ENCODE results near the gene STARD4. TPM values are rescaled to one million over a fixed set of nuclear protein-coding genes. Genes with fewer than 3 reads are reported as not detected.

Gene STARD4
- polyA plus RNA-seq, 1 of the 3 experiments (the other 2 are of a cell fraction) = 10.0 TPM

GRCh38 chr5:111454198-111454622, 58.1 kb downstream of the STARD4 start (continued):
- TF ChIP-seq REST (IDR thresholded peaks at IDR 0.05; ENCODE audit: low read depth, low read length) = no peak
- peak; percentile 75; the same call in 1 of the 2 replicates for TF ChIP-seq TEAD4 (IDR thresholded peaks at IDR 0.05; ENCODE audit: borderline replicate concordance, insufficient read depth)
- no peak for TF ChIP-seq EZH2phosphoT487 (IDR thresholded peaks at IDR 0.05; ENCODE audit: borderline replicate concordance, low read depth)
- TF ChIP-seq NFIC (IDR thresholded peaks at IDR 0.05; ENCODE audit: borderline replicate concordance) = peak; percentile 91
- peak; percentile 28; the same call in 1 of the 2 replicates for TF ChIP-seq RAD21 (IDR thresholded peaks at IDR 0.05; ENCODE audit: low read length)
- no peak for TF ChIP-seq ELF1 (IDR thresholded peaks at IDR 0.05)
- TF ChIP-seq SIN3A (IDR thresholded peaks at IDR 0.05; ENCODE audit: borderline replicate concordance, low read depth, low read length) = no peak
- TF ChIP-seq GABPA (IDR thresholded peaks at IDR 0.05; ENCODE audit: low read depth) = no peak
- peak; percentile 73 for TF ChIP-seq CHD2 (IDR thresholded peaks at IDR 0.05; ENCODE audit: low read length, partially characterized antibody)

GRCh38 chr5:111453747-111454146, 58.6 kb downstream of the STARD4 start:
- no peaks in the 10 kb centered on the region for H3K36me3 ChIP-seq (replicated peaks in 1 of 2; ENCODE audit: control insufficient read depth in 1 of 2, insufficient read depth in 2 of 2, low read length in 1 of 2)
- H3K79me2 ChIP-seq (ENCODE audit: insufficient read depth) = no peaks in the 10 kb centered on the region
- peak overlapping the region; percentile 72 for H3K9ac ChIP-seq
- H3K9me3 ChIP-seq = no peaks in the 10 kb centered on the region
- peak overlapping the region; percentile 30 to 56 for H3K4me3 ChIP-seq (ENCODE audit: low read depth in 2 of 2, low read length in 1 of 2)
- peak; percentile 67 for DNase-seq
- H3F3A ChIP-seq (replicated peaks; ENCODE audit: insufficient read depth) = peaks cover 15% of the 10 kb centered on the region
- peak overlapping the region; percentile 84 for H3K4me2 ChIP-seq
- peak overlapping the region; percentile 42 for H2AFZ ChIP-seq (ENCODE audit: low read depth)
- peaks cover 13 to 29% of the 10 kb centered on the region in 2 experiments; a peak in 3 of 4 replicates for H3K4me1 ChIP-seq (ENCODE audit: control insufficient read depth in 1 of 2, insufficient read depth in 2 of 2, low read depth in 1 of 2, low read length in 1 of 2)
- 0% methylated on average over 2 of the region's 2 CpGs for WGBS (ENCODE audit: low lambda C conversion rate)
- ChIA-PET CTCF (interaction anchor here (0.8 to 2.4 kb wide), 4 partner anchors 21 to 296 kb away, joined by 3 to 10 read pairs (median 4); no protein-coding TSS in a partner anchor), POLR2A (interaction anchor here (1.0 to 2.1 kb wide), 2 partner anchors 58 to 67 kb away, joined by 3 to 9 read pairs; no protein-coding TSS in a partner anchor)
- TF ChIP-seq NRF1 (IDR thresholded peaks at IDR 0.05; ENCODE audit: low read depth, low read length) (no peak), FOSL2 (IDR thresholded peaks at IDR 0.05; ENCODE audit: borderline replicate concordance, low read depth) (no peak), JUND (IDR thresholded peaks at IDR 0.05) (peak; percentile 45), TEAD4 (IDR thresholded peaks at IDR 0.05; ENCODE audit: borderline replicate concordance, insufficient read depth) (0 out of 2 replicates have a peak, but pooled peaks have one; percentile 51), REST (IDR thresholded peaks at IDR 0.05; ENCODE audit: low read depth, low read length) (no peak), RAD21 (IDR thresholded peaks at IDR 0.05; ENCODE audit: low read length) (no peak; the same call in 1 of the 2 replicates), FOXJ3 (CRISPR knock-in tag; IDR thresholded peaks at IDR 0.05) (no peak), PBX3 (IDR thresholded peaks at IDR 0.05) (peak; percentile 72), POLR2AphosphoS5 (IDR thresholded peaks at IDR 0.05; ENCODE audit: low read depth, low read length) (no peak), TCF12 (IDR thresholded peaks at IDR 0.05) (peak; percentile 44; the same call in 1 of the 2 replicates), MAX (IDR thresholded peaks at IDR 0.05; ENCODE audit: low read depth) (peak; percentile 42; the same call in 1 of the 2 replicates), USF1 (IDR thresholded peaks at IDR 0.05; ENCODE audit: borderline replicate concordance, low read depth) (no peak), NFIC (IDR thresholded peaks at IDR 0.05; ENCODE audit: borderline replicate concordance) (peak; percentile 82), RXRA (IDR thresholded peaks at IDR 0.05; ENCODE audit: borderline replicate concordance, low read depth) (0 out of 2 replicates have a peak, but pooled peaks have one; percentile 46), SMC3 (IDR thresholded peaks at IDR 0.05; ENCODE audit: low read depth, low read length) (no peak; the same call in 1 of the 2 replicates), EP300 (IDR thresholded peaks at IDR 0.05; ENCODE audit: borderline replicate concordance in 1 of 2, low read depth in 1 of 2, low read length in 1 of 2) (peak in 1 of 2 experiments; percentile 69; a peak in 1 of 4 replicates)
- no peaks in the 10 kb centered on the region for H3K9me2 ChIP-seq
- no peaks in the 10 kb centered on the region for H3K27me3 ChIP-seq (ENCODE audit: insufficient read depth)
- H3K27ac ChIP-seq (ENCODE audit: low read depth in 2 of 2, low read length in 1 of 2) = peak overlapping the region; percentile 96 to 99
- H4K20me1 ChIP-seq (ENCODE audit: insufficient read depth) = no peaks in the 10 kb centered on the region

All from SK-N-SH (cell line).